DMS153 (cell line): Measurements from ENCODE around the gene TYMS.
"Not testable (repeated sequence)": the region's sequence is repeated elsewhere in the genome, so short reads cannot be mapped to it uniquely, and the experiment has no call there.

Experiments
- DNase-seq: peaks from one replicate; lab custom pipeline; 2025; lab: John Stamatoyannopoulos, UW

The TYMS gene

GRCh38 chr18:678482-679182 lies 21.2 kb downstream of the TYMS start:
- no peak for DNase-seq

GRCh38 chr18:679516-679915 lies 22.1 kb downstream of the TYMS start:
- DNase-seq, result no peak

GRCh38 chr18:680392-680791 lies 22.9 kb downstream of the TYMS start:
- DNase-seq, result no peak

- no peak for DNase-seq
Observed at GRCh38 chr18:681985-682384, 24.5 kb downstream of the TYMS start.

DNA sequence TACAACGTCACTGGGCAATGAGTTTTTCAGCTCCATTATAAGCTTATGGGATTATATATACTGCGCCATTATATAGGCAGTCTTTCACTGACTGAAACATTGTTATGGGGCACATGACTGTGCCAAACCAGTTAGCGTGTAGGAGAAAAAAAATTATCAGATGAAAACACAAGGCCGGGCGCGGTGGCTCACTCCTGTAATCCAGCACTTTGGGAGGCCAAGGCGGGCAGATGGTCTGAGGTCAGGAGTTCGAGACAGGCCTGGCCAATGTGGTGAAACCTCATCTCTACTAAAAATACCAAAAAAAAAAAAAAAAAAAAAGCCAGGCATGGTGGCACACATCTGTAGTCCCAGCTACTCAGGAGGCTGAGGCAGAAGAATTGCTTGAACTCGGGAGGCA lies 25.0 kb downstream of the TYMS start:
- DNase-seq, result not testable (repeated sequence)

DNA sequence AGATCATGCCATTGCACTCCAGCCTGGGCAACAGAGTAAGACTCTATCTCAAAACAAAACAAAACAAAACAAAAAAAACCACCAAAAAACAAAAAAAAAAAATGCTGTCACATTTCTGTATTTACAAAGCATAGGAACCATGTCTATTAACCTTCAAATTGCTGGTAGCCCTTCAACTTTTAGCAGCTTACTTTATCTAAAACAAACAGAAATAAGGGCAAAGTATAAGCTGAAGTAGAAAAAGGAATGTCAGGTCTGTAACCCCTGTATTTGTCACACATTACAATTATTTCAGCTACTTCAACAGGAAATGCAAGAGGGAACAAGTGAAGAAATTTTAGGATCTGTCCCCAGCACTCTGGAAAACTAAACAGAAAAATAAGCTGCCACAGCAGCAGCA lies 25.4 kb downstream of the TYMS start:
- DNase-seq, result no peak

- DNase-seq, result no peak
Observed at GRCh38 chr18:683531-683930, 26.1 kb downstream of the TYMS start.

DNA sequence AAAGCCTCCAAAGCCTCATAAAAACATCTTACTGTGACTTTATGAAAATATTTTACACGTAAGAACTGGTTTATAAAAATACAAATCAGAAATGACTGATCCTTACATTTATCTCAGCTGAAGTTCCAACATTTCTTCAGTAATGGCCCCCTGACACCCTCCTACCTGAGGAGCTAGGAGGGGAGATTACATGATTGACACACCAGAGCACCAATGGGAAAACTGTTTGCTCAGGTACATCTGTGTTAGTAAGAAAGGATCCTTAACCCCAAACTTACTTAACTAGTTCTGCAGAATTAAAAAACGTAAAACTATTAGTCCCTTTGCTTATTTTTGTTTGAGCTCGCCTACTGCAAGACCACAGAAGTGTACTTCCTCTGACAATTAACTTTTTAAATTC lies 28.0 kb downstream of the TYMS start:
- no peak for DNase-seq

DNA sequence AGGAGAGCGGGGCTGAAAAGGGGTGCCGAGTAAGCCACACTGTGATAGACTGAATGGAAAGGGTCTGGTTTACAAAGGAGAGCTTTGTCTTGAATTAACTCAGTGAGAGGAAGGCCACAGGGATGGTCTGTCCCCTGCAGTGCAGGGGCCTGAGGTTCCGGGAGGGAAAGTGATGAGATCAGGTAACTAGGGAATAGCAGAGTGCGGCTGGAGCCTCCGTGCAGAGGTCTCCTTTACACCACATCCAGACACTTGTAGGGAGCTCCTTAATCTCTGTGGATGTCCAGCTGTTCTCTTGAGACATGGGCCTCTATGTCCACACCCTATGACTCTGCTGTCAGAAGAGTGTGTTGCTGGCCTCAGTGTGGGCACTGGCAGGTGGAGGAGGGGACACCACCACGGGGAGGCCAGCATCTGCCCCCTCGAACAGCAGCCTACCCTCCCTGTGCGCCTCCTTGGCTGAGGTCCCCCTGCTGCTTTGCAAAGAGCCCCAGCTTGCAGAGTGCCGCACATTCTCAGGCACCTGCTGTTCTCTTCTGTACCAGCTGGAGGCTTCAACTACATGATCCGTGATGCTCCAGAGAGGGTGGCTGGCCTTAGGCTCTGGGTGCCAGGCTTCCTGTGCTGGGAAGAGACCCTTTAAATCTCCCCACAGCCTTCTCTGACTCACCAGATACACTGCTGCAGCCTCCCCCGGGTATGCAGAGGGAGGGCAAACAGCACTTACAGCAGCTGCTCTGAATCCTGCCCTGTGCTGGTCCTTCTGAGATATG lies 29.1 kb downstream of the TYMS start:
- no peak for DNase-seq

- no peak for DNase-seq
Observed at GRCh38 chr18:688323-688722, 30.9 kb downstream of the TYMS start.

GRCh38 chr18:692824-693223 lies 35.4 kb downstream of the TYMS start:
- no peak for DNase-seq

DNA sequence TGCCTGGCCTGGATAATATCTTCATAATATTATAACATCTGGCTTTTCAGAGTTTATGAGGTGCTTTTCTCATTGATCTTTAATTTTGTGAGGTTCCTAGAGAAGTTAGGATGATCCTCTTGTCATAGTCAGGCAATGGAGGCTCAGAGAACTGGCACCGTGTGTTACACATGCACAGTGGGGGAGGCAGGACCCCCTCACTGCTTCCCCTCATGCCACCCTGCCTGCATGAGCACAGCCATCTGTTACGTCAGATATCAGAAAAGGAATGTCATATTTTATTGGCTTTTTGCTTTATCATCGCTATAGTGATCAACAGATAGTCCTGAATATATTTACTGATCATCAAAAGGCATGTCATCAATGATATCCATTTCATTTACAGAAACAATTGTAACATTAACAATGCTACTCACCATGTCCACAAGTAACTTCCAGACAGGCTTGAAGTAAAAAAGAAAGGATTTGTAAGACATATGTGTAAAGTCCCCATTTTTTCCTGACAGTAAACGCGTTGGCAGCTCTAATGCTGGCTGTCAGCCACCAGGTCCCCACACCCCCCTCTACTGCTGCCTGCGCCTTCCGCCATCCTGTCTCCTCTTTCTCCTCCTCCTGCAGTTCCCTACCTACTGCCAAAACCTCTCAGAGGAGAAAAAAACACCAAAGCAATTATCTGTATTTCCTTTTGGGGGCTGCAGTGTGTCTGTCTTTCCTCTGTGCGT lies 36.2 kb downstream of the TYMS start:
- no peak for DNase-seq

- DNase-seq, result no peak
Observed at GRCh38 chr18:697012-697411, 39.6 kb downstream of the TYMS start.

DNA sequence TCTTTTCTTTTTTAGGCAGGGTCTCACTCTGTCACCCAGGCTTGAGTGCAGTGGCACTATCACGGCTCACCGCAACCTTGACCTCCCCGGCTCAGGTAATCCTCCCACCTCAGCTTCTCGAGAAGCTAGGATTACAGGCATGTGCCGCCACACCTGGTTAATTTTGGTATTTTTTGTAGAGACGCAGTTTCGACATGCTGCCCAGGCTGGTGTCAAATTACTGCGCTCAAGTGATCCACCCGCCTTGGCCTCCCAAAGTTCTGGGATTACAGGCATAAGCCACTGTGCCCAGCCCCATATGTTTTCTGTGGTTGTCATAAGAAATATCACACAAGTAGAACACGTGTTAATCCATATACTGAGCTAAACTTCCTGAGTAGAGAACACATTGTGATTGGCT lies 40.3 kb downstream of the TYMS start:
- no peak for DNase-seq

GRCh38 chr18:703213-703967 lies 45.9 kb downstream of the TYMS start:
- no peak for DNase-seq

DNA sequence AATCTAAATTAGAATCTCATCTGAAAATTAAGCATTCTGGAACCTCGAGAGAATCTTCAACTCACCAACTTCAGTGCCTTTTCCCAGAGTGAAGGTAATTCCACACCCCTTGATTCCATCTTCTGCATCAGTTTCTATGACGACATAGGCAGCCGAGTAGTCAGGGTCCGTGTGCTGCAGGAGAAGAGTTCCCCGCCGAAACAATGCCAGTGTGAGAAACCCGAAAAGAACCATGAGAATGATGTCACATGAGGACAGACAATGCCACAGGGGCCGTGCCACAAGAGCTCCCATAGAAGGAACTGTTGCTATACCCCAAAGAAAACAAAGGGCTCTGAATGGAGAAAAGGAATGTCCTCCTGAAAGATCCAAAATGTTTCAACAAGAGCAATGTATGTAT lies 49.0 kb downstream of the TYMS start:
- DNase-seq, result no peak

GRCh38 chr18:708096-708495 lies 50.6 kb downstream of the TYMS start:
- DNase-seq, result no peak

- no peak for DNase-seq
Observed at GRCh38 chr18:709771-710170, 52.3 kb downstream of the TYMS start.

DNA sequence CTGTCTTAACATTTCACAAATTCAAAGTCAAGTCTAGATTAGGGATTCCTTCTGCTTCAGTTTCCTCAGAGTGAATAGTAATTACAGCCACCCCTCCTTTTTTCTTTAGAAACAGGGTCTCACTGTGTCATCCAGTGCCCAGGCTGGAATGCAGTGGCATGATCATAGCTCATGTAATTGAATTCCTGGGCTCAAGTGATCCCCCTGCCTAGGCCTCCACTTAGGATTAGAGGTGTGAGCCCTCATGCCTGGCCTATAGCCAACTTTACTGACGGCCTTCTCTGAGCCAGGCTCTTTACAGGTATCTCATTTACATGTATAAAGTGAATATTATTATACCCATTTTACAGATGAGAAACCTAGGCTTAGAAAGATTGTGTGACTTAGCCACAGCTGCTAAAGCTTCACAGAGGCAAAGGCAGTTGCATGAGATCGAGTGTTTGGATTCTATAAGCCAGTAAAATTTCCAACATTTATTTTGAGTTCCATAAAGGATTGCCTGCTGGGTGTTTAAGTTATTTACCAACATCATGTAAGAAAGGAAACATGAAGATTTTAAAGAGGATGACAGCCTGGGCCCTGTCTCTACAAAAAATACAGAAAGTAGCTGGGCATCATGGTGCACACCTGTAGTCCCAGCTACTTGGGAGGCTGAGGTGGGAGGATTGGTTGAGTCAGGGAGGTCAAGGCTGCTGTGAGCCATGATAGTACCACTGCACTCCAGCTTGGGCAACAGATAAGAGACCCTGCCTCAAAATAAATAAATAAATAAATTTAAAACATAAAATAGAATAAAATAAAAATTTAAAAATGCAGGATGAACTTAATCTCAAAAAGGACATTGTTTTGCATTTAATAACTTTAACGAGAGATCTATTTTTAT lies 53.2 kb downstream of the TYMS start:
- DNase-seq, result no peak

GRCh38 chr18:711310-711656 lies 53.8 kb downstream of the TYMS start:
- DNase-seq, result no peak

- no peak for DNase-seq
Observed at GRCh38 chr18:711657-712400, 54.4 kb downstream of the TYMS start.
